HepG2 (cell line): Measurements from ENCODE around the gene ELF2. TPM values are rescaled to one million over a fixed set of nuclear protein-coding genes. Genes with fewer than 3 reads are reported as not detected.
"Not testable (repeated sequence)": the region's sequence is repeated elsewhere in the genome, so short reads cannot be mapped to it uniquely, and the experiment has no call there.

ENCODE experiments used
- ATAC-seq: fragments of 200-7000 bp; cut with Tn5 transposase; 3 replicates; pipeline ENCODE4 v1.9.1; 2020; ENCODE audit warnings: mild to moderate bottlenecking, moderate library complexity
- BruUV-seq: library from RNA; stranded (reverse); fragments of 400-500 nt; replicated peaks from 2 replicates; lab custom pipeline; 2021; lab: Mats Ljungman, UMichigan
- CTCF ChIA-PET: fragments of 300-600 bp; formaldehyde crosslinking; extraction: SDS; loops from one replicate; lab custom pipeline; 2021; ENCODE audit warnings: low total read pairs, inconsistent platforms, low intra/inter-chr PET ratio; lab: Yijun Ruan, JAX
- POLR2A ChIA-PET: fragments of 350-600 bp; sonication (Branson Sonifier 250); formaldehyde crosslinking; loops from one replicate; lab custom pipeline; 2020; ENCODE audit warnings: antibody characterized with exemption, inconsistent platforms; lab: Yijun Ruan, JAX
- DNase-seq: peaks from one replicate; pipeline ENCODE4 v3.0.0-alpha.2; 2015; ENCODE audit warnings: low spot score
- FAIRE-seq: peaks from 3 replicates; lab custom pipeline; 2011; peaks lifted over from hg19 to GRCh38; lab: Jason Lieb, UNC
- H2AFZ ChIP-seq: one replicate; pipeline ENCODE4 v1.6.1; 2011; ENCODE audit warnings: low read length, inconsistent platforms
- H3K27ac ChIP-seq: fragments of 300-600 bp; 3 replicates; pipeline ENCODE4 v1.8.0; 2011; ENCODE audit warnings: mixed run types, mild to moderate bottlenecking, mixed read lengths, low read length, inconsistent platforms; ENCODE audit not compliant: insufficient read depth; ENCODE audit errors: extremely low read length
- H3K27me3 ChIP-seq, 2 experiments: fragments of 200-600 bp in 1 of 2; 2 replicates in 1 of 2; 3 replicates in 1 of 2; pipeline versions ENCODE4 v1.6.0 to v1.8.0; 2011; ENCODE audit warnings: low read length in 2 of 2, mild to moderate bottlenecking in 2 of 2, moderate library complexity in 2 of 2, inconsistent platforms in 1 of 2; ENCODE audit not compliant: insufficient read depth in 2 of 2, control insufficient read depth in 1 of 2
- H3K36me3 ChIP-seq, 2 experiments: fragments of 200-600 bp in 1 of 2; replicated peaks in 1 of 2; 2 replicates in 1 of 2; 3 replicates in 1 of 2; pipeline versions ENCODE4 v1.5.1 to v1.8.0; 2011; ENCODE audit warnings: low read length in 2 of 2, inconsistent platforms in 1 of 2; ENCODE audit not compliant: insufficient read depth in 2 of 2, control insufficient read depth in 1 of 2
- H3K4me1 ChIP-seq: 2 replicates; pipeline ENCODE4 v1.5.1; 2012; ENCODE audit warnings: low read length, inconsistent platforms; ENCODE audit not compliant: insufficient read depth
- H3K4me2 ChIP-seq: 2 replicates; pipeline ENCODE4 v1.6.0; 2011; ENCODE audit warnings: low read depth, low read length, inconsistent platforms
- H3K4me3 ChIP-seq, 3 experiments: fragments of 200-600 bp in 1 of 3; sonication (generic), shearing (Covaris generic) in 1 of 3; replicated peaks in 1 of 3; 2 replicates each; pipeline ENCODE4 v1.5.1; 2011 to 2016; ENCODE audit warnings: low read length in 3 of 3, inconsistent platforms in 2 of 3, low read depth in 2 of 3, mild to moderate bottlenecking in 2 of 3, control low read depth in 1 of 3, mixed read lengths in 1 of 3; ENCODE audit not compliant: insufficient read depth in 1 of 3
- H3K79me2 ChIP-seq: one replicate; pipeline ENCODE4 v1.6.1; 2011; ENCODE audit warnings: low read length, inconsistent platforms; ENCODE audit not compliant: insufficient read depth
- H3K9ac ChIP-seq: 2 replicates; pipeline ENCODE4 v1.6.0; 2011; ENCODE audit warnings: mild to moderate bottlenecking, low read depth, low read length, inconsistent platforms; ENCODE audit not compliant: insufficient read depth
- H3K9me3 ChIP-seq: 2 replicates; pipeline ENCODE4 v1.5.1; 2012; ENCODE audit warnings: mild to moderate bottlenecking, low read length
- H4K20me1 ChIP-seq: 2 replicates; pipeline ENCODE4 v1.6.0; 2011; ENCODE audit warnings: inconsistent platforms, mild to moderate bottlenecking, low read length, moderate library complexity; ENCODE audit not compliant: insufficient read depth
- ARID3A ChIP-seq: IDR thresholded peaks from 2 replicates; pipeline ENCODE4 v1.6.1; 2012; ENCODE audit warnings: low read depth, low read length, improper control_type of control experiment
- DNMT1 ChIP-seq: sonication (generic); formaldehyde crosslinking; IDR thresholded peaks from 2 replicates; pipeline ENCODE4 v1.5.1; 2020; ENCODE audit warnings: mild to moderate bottlenecking, missing genetic modification reagents
- ELF3 ChIP-seq: IDR thresholded peaks from 2 replicates; pipeline ENCODE4 v1.6.1; 2016; ENCODE audit warnings: missing genetic modification reagents, missing compliant biosample characterization
- HIC2 ChIP-seq: sonication (generic); formaldehyde crosslinking; IDR thresholded peaks from 2 replicates; pipeline ENCODE4 v1.9.0; 2022; ENCODE audit warnings: low read depth, missing genetic modification reagents
- HNF4G ChIP-seq, 2 experiments: sonication (generic) in 1 of 2; formaldehyde crosslinking in 1 of 2; IDR thresholded peaks; 2 replicates each; pipeline versions ENCODE4 v1.4.0 to v1.6.1; 2011 to 2020; ENCODE audit warnings: borderline replicate concordance in 2 of 2, low read depth in 2 of 2, mild to moderate bottlenecking in 2 of 2, low read length in 1 of 2, missing genetic modification reagents in 1 of 2, moderate library complexity in 1 of 2
- HOXA3 ChIP-seq: sonication (generic); formaldehyde crosslinking; IDR thresholded peaks from 2 replicates; pipeline ENCODE4 v1.5.0; 2020; ENCODE audit warnings: missing genetic modification reagents
- NFE2 ChIP-seq: sonication (generic); formaldehyde crosslinking; IDR thresholded peaks from 2 replicates; pipeline ENCODE4 v1.4.0; 2020; ENCODE audit warnings: missing genetic modification reagents
- ZNF3 ChIP-seq: IDR thresholded peaks from 2 replicates; pipeline ENCODE4 v1.7.0; 2017; ENCODE audit warnings: inconsistent platforms
- ZNF513 ChIP-seq: sonication (generic); formaldehyde crosslinking; conservative IDR thresholded peaks from 2 replicates; pipeline ENCODE4 v1.5.0; 2020; ENCODE audit warnings: missing genetic modification reagents
- WGBS: methylation state at CpG from one replicate; pipeline ENCODE4 v1.1.6; 2017; ENCODE audit warnings: low lambda C conversion rate; 5-methylcytosine and 5-hydroxymethylcytosine counted together
- in situ Hi-C: cut with HindIII; loops from 2 replicates; pipeline ENCODE4 v1.10.0; 2017; ENCODE audit warnings: low pct_unique_long_range_greater_than_20kb; ENCODE audit not compliant: extremely low pct_ligation_motif_present
- intact Hi-C: fragments of 100-400 bp; cut with micrococcal nuclease; formaldehyde crosslinking; loops from one replicate; pipeline ENCODE4 v1.10.0; 2022; ENCODE audit not compliant: unreplicated experiment
- polyA plus RNA-seq, 8 experiments: library from polyadenylated mRNA; depleted of rRNA in 3 of 8; stranded (reverse) in 7 of 8; unstranded in 1 of 8; fragments of >200 nt; fragmentation: Illumina TruSeq in 4 of 8; extraction: Trizol in 4 of 8; gene quantifications; 2 replicates each; pipeline versions ENCODE4 v1.2.1 to v1.2.3, GENCODE V29; 2011 to 2016; ENCODE audit warnings: low read depth in 4 of 8, missing spikeins in 1 of 8, mixed read lengths in 1 of 8; ENCODE audit not compliant: insufficient read depth in 1 of 8
- total RNA-seq, 5 experiments: library from RNA; depleted of rRNA; stranded (reverse); fragments of >200 nt; fragmentation: Illumina TruSeq; extraction: Trizol; gene quantifications; 2 replicates each; pipeline ENCODE4 v1.2.3, GENCODE V29; 2016; ENCODE audit warnings: low read depth in 1 of 5

ELF2 gene
- total and polyA plus RNA-seq, 2 of the 13 experiments (the other 11 are each of a cell fraction or from before 2014, with no cell fraction given), result 28.6 to 35.4 TPM

DNA sequence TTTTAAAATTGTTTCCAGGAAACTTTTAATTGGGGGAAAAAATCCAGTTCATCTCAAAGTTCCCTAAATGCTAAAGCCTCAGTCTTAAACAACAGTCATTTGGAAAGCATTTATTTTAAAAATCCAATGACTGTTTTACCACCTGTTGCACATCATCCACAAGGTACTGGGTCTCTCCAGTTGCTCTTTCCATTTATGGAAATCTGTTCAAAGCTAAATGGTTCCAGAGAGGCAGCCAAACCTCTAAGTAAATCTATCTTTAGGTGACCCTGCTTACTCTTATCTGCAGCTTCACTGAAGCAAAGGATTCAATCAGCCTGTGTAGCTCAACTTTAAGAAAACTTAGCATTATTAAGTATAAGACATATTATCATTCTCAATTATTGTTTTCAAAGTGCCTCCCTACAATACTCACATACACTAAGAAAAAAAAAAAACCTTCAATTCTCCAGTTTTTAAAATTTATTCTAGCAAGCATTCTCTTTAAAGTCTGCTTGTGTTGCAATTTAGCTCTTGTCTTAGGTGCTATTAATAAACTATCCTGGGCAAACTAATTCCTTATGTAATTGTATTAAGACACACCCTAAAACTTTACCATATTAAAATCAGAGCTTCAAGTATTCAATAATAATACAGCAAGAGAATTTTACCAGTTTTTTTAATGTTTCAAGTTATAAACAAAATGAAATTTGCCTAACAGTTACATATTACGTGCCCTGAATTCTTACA is 100.8 kb downstream of the ELF2 start (continued):
- no peak for TF ChIP-seq ZNF513 (CRISPR knock-in tag)
- TF ChIP-seq HOXA3, result no peak

GRCh38 chr4:139060591-139060990 is 116.4 kb downstream of the ELF2 start:
- TF ChIP-seq ARID3A (no peak), HNF4G (IDR thresholded peaks at IDR 0.05; ENCODE audit: borderline replicate concordance, low read depth, low read length) (no peak), HNF4G (CRISPR knock-in tag; IDR thresholded peaks at IDR 0.05; ENCODE audit: borderline replicate concordance, low read depth) (no peak), HIC2 (no peak), DNMT1 (CRISPR knock-in tag) (no peak), NFE2 (no peak), ELF3 (CRISPR knock-in tag) (no peak), ZNF3 (CRISPR knock-in tag) (no peak)
- ChIA-PET POLR2A (no interaction called here), CTCF (no interaction called here)
- DNase-seq, result no peak
- intact Hi-C loops (no loop called here), in situ Hi-C loops (no loop called here)
- ATAC-seq, result no peak
- Histone ChIP-seq H3K36me3 (peaks cover 8 to 52% of the 10 kb centered on the region in 2 experiments), H2AFZ (no peak overlapping the region), H3K79me2 (no peaks in the 10 kb centered on the region), H3K4me1 (no peaks in the 10 kb centered on the region), H3K27me3 (no peaks in the 10 kb centered on the region), H3K4me2 (no peak overlapping the region), H3K27ac (no peak overlapping the region), H3K4me3 (no peak overlapping the region), H3K9ac (no peak overlapping the region), H3K9me3 (no peaks in the 10 kb centered on the region), H4K20me1 (no peaks in the 10 kb centered on the region)
- WGBS, result 97% methylated on average over 3 of the region's 3 CpGs
- FAIRE-seq, result no peak
- BruUV-seq, result no TSS peak

DNA sequence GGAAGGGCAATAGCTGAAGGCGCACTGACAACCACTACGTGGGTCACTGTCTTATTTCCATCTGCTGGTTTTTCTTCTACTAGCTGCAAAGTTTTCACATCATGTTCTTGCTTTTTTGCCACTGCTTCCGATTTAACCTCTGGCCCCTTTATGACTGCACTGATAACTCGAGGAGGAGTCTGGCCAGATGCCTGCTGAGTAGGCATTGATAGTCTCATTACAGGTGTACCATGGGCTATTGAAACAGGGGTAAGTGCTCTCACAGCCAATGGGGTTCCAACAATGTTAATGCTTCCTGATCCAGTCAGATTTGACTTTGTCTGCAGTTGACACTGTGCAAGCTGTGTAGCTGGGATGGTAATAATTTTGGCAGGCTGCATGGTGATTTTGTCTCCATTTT is 118.0 kb downstream of the ELF2 start:
- H3K4me2 ChIP-seq, H3K79me2 ChIP-seq, H3K9ac ChIP-seq, H3K4me1 ChIP-seq, DNase-seq, H3K9me3 ChIP-seq, POLR2A ChIA-PET, H2AFZ ChIP-seq, BruUV-seq, CTCF ChIA-PET, ATAC-seq, H3K27me3 ChIP-seq, intact Hi-C loops, H4K20me1 ChIP-seq, FAIRE-seq, H3K27ac ChIP-seq, H3K4me3 ChIP-seq, in situ Hi-C loops: not testable (repeated sequence)
- WGBS, result 95% methylated on average over 4 of the region's 4 CpGs
- H3K36me3 ChIP-seq, result peaks cover 7 to 44% of the 10 kb centered on the region in 2 experiments
